ENCODE measurements around the gene SNRPA. TPM values are rescaled to one million over a fixed set of nuclear protein-coding genes. Genes with fewer than 3 reads are reported as not detected.

SNRPA gene
- total RNA-seq, 1 experiment from 2014 or later, result 225 TPM

DNA sequence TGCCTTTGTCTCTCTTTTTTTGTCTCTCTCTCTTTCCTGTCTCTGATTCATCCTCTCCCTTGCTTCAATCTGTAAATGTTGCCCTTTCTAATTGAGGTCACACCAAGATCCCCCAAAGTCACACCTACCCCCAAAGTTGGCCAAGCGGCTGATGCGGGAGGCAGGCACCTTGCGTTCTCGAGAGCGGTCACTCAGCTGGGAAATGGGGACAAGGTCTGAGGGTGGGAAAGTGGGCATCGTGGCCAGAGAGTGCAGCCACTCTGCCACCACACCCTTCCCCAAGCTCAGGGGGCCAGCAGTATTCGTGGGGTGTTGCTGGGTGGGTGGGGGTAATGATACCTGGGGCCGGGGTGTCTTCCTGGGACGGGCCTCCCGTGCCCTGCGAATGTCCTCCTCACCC is 37.1 kb upstream of the SNRPA start:
- peaks cover 19 to 44% (median 30%) of the 10 kb centered on the region in 3 experiments for H3K36me3 Mint-ChIP-seq (ENCODE audit: insufficient read depth in 1 of 3, low read depth in 3 of 3)
- no peak overlapping the region for H2BK120ac ChIP-seq (ENCODE audit: low read depth, low read length, poor library complexity, severe bottlenecking)
- H3K4ac ChIP-seq (ENCODE audit: low read depth, low read length), result no peak overlapping the region
- no peak overlapping the region for H4K5ac ChIP-seq (ENCODE audit: insufficient read length, low read depth, low read length)
- TF ChIP-seq, protein P1, sequence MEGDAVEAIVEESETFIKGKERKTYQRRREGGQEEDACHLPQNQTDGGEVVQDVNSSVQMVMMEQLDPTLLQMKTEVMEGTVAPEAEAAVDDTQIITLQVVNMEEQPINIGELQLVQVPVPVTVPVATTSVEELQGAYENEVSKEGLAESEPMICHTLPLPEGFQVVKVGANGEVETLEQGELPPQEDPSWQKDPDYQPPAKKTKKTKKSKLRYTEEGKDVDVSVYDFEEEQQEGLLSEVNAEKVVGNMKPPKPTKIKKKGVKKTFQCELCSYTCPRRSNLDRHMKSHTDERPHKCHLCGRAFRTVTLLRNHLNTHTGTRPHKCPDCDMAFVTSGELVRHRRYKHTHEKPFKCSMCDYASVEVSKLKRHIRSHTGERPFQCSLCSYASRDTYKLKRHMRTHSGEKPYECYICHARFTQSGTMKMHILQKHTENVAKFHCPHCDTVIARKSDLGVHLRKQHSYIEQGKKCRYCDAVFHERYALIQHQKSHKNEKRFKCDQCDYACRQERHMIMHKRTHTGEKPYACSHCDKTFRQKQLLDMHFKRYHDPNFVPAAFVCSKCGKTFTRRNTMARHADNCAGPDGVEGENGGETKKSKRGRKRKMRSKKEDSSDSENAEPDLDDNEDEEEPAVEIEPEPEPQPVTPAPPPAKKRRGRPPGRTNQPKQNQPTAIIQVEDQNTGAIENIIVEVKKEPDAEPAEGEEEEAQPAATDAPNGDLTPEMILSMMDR (conservative IDR thresholded peaks at IDR 0.05), result no peak
- no peak overlapping the region for H2AFZ ChIP-seq (ENCODE audit: low read length)
- H3K56ac ChIP-seq (ENCODE audit: insufficient read length, low read depth, low read length), result no peak overlapping the region
- no peaks in the 10 kb centered on the region; the same call in 1 of the 2 replicates for H3K79me2 ChIP-seq (ENCODE audit: insufficient read depth, low read length)
- H3K23ac ChIP-seq (ENCODE audit: insufficient read length, low read depth, low read length), result no peak overlapping the region
- H4K20me1 ChIP-seq (ENCODE audit: control insufficient read depth, insufficient read depth, insufficient read length), result no peaks in the 10 kb centered on the region
- no peaks in the 10 kb centered on the region for H3K9me3 Mint-ChIP-seq
- H3K4me2 ChIP-seq (ENCODE audit: insufficient read depth, insufficient read length, low read length), result no peak overlapping the region
- H2BK12ac ChIP-seq (ENCODE audit: insufficient read length, low read depth, low read length), result no peak overlapping the region
- no peak overlapping the region for H3K18ac ChIP-seq (ENCODE audit: insufficient read length, low read depth, low read length)
- no peak overlapping the region for H4K8ac ChIP-seq (replicated peaks; ENCODE audit: insufficient read length, low read depth, low read length)
- H3K27ac ChIP-seq (ENCODE audit: insufficient read length, low read depth, low read length), result no peak overlapping the region
- H4K91ac ChIP-seq (ENCODE audit: insufficient read length, low read depth, low read length), result no peak overlapping the region
- peak overlapping the region; percentile 56 to 83 (median 80); a peak in 4 of 7 replicates for H3K27ac Mint-ChIP-seq
- no peak overlapping the region for H2BK15ac ChIP-seq (ENCODE audit: low read depth, low read length)
- H3K4me3 Mint-ChIP-seq, result peak overlapping the region; percentile 29 to 60
- no peaks in the 10 kb centered on the region; the same call in 1 of the 2 replicates for H3K4me1 ChIP-seq (ENCODE audit: insufficient read depth, low read length)
- peaks cover 29% of the 10 kb centered on the region for H3K23me2 ChIP-seq (ENCODE audit: insufficient read length, low read depth, low read length, poor library complexity, severe bottlenecking)
- no peak overlapping the region for H3K14ac ChIP-seq (ENCODE audit: insufficient read depth, low read length)
- H3T11ph ChIP-seq (ENCODE audit: low read length), result no peak overlapping the region
- no peak for DNase-seq
- WGBS (ENCODE audit: extremely low coverage, insufficient read length, low lambda C conversion rate), result no CpG with 5 or more reads among the region's 11 CpGs
- H3K9ac ChIP-seq (ENCODE audit: extremely low read depth, insufficient read length, low read length), result no peak overlapping the region
- H2BK20ac ChIP-seq (ENCODE audit: low read depth, low read length, poor library complexity, severe bottlenecking), result no peak overlapping the region
- no peaks in the 10 kb centered on the region for H3K27me3 ChIP-seq (ENCODE audit: insufficient read depth, low read length)
- H2BK5ac ChIP-seq (ENCODE audit: insufficient read length, low read length), result no peak overlapping the region
- no peaks in the 10 kb centered on the region for H3K9me3 ChIP-seq (ENCODE audit: control insufficient read depth, low read depth, low read length)
- H2AK5ac ChIP-seq (ENCODE audit: insufficient read length, low read length), result no peak overlapping the region
- peaks cover 23 to 29% of the 10 kb centered on the region in 2 experiments for H3K4me1 Mint-ChIP-seq
- no peaks in the 10 kb centered on the region; the same call in 1 of the 2 replicates for H3K27me3 Mint-ChIP-seq (ENCODE audit: low read depth)
- no peaks in the 10 kb centered on the region for H3K79me1 ChIP-seq (ENCODE audit: insufficient read depth, low read depth, low read length, poor library complexity, severe bottlenecking)
